Fibroblast of pulmonary artery (primary cell): ENCODE results near the gene IKZF2.
A peak's percentile ranks its signal among the peaks of the same experiment; 100 is the strongest.

Experiments used
- DNase-seq: peaks from one replicate; pipeline ENCODE4 v3.0.0-alpha.2; 2010; ENCODE audit warnings: low read depth
- H3K4me3 ChIP-seq: replicated peaks from 2 replicates; pipeline ENCODE4 v1.5.1; 2011; ENCODE audit warnings: low read depth, mild to moderate bottlenecking, control low read depth, low read length, moderate library complexity
- CTCF ChIP-seq: IDR thresholded peaks from 2 replicates; pipeline ENCODE4 v1.5.1; 2011; ENCODE audit warnings: mild to moderate bottlenecking, control low read depth, low read length, inconsistent platforms; ENCODE audit errors: missing control alignments

IKZF2 gene

GRCh38 chr2:213122725-213123124 is 28.7 kb downstream of the IKZF2 start:
- no peak for DNase-seq
- no peak for TF ChIP-seq CTCF
- H3K4me3 ChIP-seq, result no peak overlapping the region

GRCh38 chr2:213121690-213122089 is 29.7 kb downstream of the IKZF2 start:
- no peak overlapping the region for H3K4me3 ChIP-seq
- no peak for TF ChIP-seq CTCF
- DNase-seq, result no peak

GRCh38 chr2:213119061-213119809 is 32.2 kb downstream of the IKZF2 start:
- no peak overlapping the region for H3K4me3 ChIP-seq

GRCh38 chr2:213108308-213108707 is 43.1 kb downstream of the IKZF2 start:
- TF ChIP-seq CTCF, result no peak
- no peak for DNase-seq
- H3K4me3 ChIP-seq, result no peak overlapping the region

More at GRCh38 chr2:213119061-213119809, 32.2 kb downstream of the IKZF2 start:
- TF ChIP-seq CTCF, result no peak
- peak; percentile 66 for DNase-seq

GRCh38 chr2:213107728-213108127 is 43.7 kb downstream of the IKZF2 start:
- no peak for TF ChIP-seq CTCF
- no peak overlapping the region for H3K4me3 ChIP-seq
- DNase-seq, result no peak

GRCh38 chr2:213105212-213105611 is 46.2 kb downstream of the IKZF2 start:
- DNase-seq, result no peak
- H3K4me3 ChIP-seq, result no peak overlapping the region
- no peak for TF ChIP-seq CTCF

GRCh38 chr2:213104903-213105202 is 46.6 kb downstream of the IKZF2 start:
- no peak overlapping the region for H3K4me3 ChIP-seq
- no peak for DNase-seq
- no peak for TF ChIP-seq CTCF
